CD4-positive, alpha-beta T cell (primary cell): ENCODE results near the gene PER3. TPM values are rescaled to one million over a fixed set of nuclear protein-coding genes. Genes with fewer than 3 reads are reported as not detected.

Source experiments
- ATAC-seq: fragments of 200-7000 bp; cut with Tn5 transposase; one replicate; pipeline ENCODE4 v1.10.0; 2022; ENCODE audit warnings: mild to moderate bottlenecking; ENCODE audit not compliant: poor library complexity
- CTCF ChIA-PET: fragments of 350-600 bp; sonication (Branson Sonifier 250); formaldehyde crosslinking; loops from one replicate; lab custom pipeline; 2021; ENCODE audit warnings: antibody characterized with exemption, inconsistent platforms; lab: Charles Lee
- POLR2A ChIA-PET: fragments of 350-600 bp; sonication (Branson Sonifier 250); formaldehyde crosslinking; loops from one replicate; lab custom pipeline; 2021; ENCODE audit warnings: antibody characterized with exemption, inconsistent platforms; lab: Charles Lee
- DNase-seq, 14 experiments: peaks; one replicate each; pipeline ENCODE4 v3.0.0-alpha.2; 2013 to 2020; ENCODE audit warnings: mixed read lengths in 2 of 14
- H3K27ac ChIP-seq, 2 donors: one replicate each; pipeline versions ENCODE4 v1.5.1 to v1.7.0; 2013; ENCODE audit warnings: low read length in 2 of 2, low read depth in 1 of 2, mild to moderate bottlenecking in 1 of 2
- H3K27me3 ChIP-seq, 2 experiments: 1 replicate in 1 of 2; 2 replicates in 1 of 2; pipeline versions ENCODE4 v1.6.1 to v1.7.0; 2013; ENCODE audit warnings: low read length in 2 of 2, control low read depth in 1 of 2, mild to moderate bottlenecking in 1 of 2, moderate library complexity in 1 of 2; ENCODE audit not compliant: insufficient read depth in 2 of 2, control insufficient read depth in 1 of 2
- H3K36me3 ChIP-seq: one replicate; pipeline ENCODE4 v1.6.1; 2013; ENCODE audit warnings: low read length, control low read depth; ENCODE audit not compliant: insufficient read depth
- H3K4me1 ChIP-seq: one replicate; pipeline ENCODE4 v1.6.1; 2013; ENCODE audit warnings: low read length, control low read depth; ENCODE audit not compliant: insufficient read depth
- H3K4me3 ChIP-seq: one replicate; pipeline ENCODE4 v1.5.1; 2013; ENCODE audit warnings: mild to moderate bottlenecking, low read length, moderate library complexity
- H3K9me3 ChIP-seq, 2 experiments: 1 replicate in 1 of 2; 2 replicates in 1 of 2; pipeline versions ENCODE4 v1.6.1 to v1.7.0; 2013; ENCODE audit warnings: low read length in 2 of 2, mild to moderate bottlenecking in 2 of 2, control low read depth in 1 of 2, moderate library complexity in 1 of 2; ENCODE audit not compliant: control insufficient read depth in 1 of 2, insufficient read depth in 1 of 2
- H3K27ac Mint-ChIP-seq: one replicate; pipeline ENCODE4 v1.8.0; 2020; ENCODE audit warnings: mixed read lengths
- H3K27me3 Mint-ChIP-seq: one replicate; pipeline ENCODE4 v1.8.0; 2021; ENCODE audit warnings: mixed read lengths
- H3K36me3 Mint-ChIP-seq: one replicate; pipeline ENCODE4 v1.8.0; 2021; ENCODE audit warnings: low read depth, mixed read lengths
- H3K4me1 Mint-ChIP-seq: one replicate; pipeline ENCODE4 v1.8.0; 2021; ENCODE audit warnings: low read depth, mixed read lengths
- H3K4me3 Mint-ChIP-seq: one replicate; pipeline ENCODE4 v1.8.0; 2020; ENCODE audit warnings: mild to moderate bottlenecking, mixed read lengths
- H3K9me3 Mint-ChIP-seq: one replicate; pipeline ENCODE4 v1.8.0; 2020; ENCODE audit warnings: mixed read lengths
- intact Hi-C, 2 experiments: fragments of 100-400 bp; cut with DNase I in 1 of 2; cut with micrococcal nuclease in 1 of 2; formaldehyde crosslinking; loops; one replicate each; pipeline versions ENCODE4 v1.15.1 to v1.9.0; 2023 to 2025; cut with DNase I, micrococcal nuclease
- total RNA-seq, 174 experiments: library from RNA in 2 of 174; stranded (reverse) in 2 of 174; gene quantifications; one replicate each; pipeline ENCODE4 v1.2.3 and lab custom pipeline; 2021 to 2026
- TF ChIP-seq, protein P1 (sequence below): fragments of 200-600 bp; IDR thresholded peaks from one replicate; pipeline ENCODE4 v1.8.0; 2022; ENCODE audit warnings: antibody characterized with exemption, mild to moderate bottlenecking

PER3 gene
- total RNA-seq, 2 experiments from 2014 or later, result 10.1 to 11.4 TPM

DNA sequence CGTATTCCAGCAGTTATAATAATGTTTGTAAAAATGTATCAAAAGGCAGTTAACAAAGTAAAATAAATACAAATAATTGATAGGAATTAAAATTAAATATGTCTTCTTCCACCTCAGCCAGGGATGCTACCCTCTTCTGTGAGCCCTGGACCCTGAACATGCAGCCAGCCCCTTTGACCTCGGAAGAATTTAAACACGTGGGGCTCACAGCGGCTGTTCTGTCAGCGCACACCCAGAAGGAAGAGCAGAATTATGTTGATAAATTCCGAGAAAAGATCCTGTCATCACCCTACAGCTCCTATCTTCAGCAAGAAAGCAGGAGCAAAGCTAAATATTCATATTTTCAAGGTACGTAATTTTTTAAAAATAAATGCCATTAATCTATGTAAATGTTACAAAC, 42.3 kb downstream of the PER3 start:
- ChIA-PET CTCF (no interaction called here), POLR2A (interaction anchor here (1.0 kb wide), 1 partner anchor 135 kb away, joined by 3 read pairs; the partner anchor contains the start of gene PARK7)
- no peak for DNase-seq
- Histone ChIP-seq H3K27me3 (no peaks in the 10 kb centered on the region), H3K27ac (no peak overlapping the region), H3K4me1 (no peaks in the 10 kb centered on the region), H3K9me3 (no peaks in the 10 kb centered on the region), H3K36me3 (peaks cover 5% of the 10 kb centered on the region), H3K4me3 (peak overlapping the region; percentile 66)
- Mint-ChIP-seq H3K36me3 (peaks cover 62% of the 10 kb centered on the region), H3K27me3 (no peaks in the 10 kb centered on the region), H3K4me3 (no peak overlapping the region), H3K4me1 (no peaks in the 10 kb centered on the region), H3K27ac (no peak overlapping the region), H3K9me3 (no peaks in the 10 kb centered on the region)
- intact Hi-C loops, result no loop called here
- TF ChIP-seq, protein P1, sequence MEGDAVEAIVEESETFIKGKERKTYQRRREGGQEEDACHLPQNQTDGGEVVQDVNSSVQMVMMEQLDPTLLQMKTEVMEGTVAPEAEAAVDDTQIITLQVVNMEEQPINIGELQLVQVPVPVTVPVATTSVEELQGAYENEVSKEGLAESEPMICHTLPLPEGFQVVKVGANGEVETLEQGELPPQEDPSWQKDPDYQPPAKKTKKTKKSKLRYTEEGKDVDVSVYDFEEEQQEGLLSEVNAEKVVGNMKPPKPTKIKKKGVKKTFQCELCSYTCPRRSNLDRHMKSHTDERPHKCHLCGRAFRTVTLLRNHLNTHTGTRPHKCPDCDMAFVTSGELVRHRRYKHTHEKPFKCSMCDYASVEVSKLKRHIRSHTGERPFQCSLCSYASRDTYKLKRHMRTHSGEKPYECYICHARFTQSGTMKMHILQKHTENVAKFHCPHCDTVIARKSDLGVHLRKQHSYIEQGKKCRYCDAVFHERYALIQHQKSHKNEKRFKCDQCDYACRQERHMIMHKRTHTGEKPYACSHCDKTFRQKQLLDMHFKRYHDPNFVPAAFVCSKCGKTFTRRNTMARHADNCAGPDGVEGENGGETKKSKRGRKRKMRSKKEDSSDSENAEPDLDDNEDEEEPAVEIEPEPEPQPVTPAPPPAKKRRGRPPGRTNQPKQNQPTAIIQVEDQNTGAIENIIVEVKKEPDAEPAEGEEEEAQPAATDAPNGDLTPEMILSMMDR, result no peak
- no peak for ATAC-seq

DNA sequence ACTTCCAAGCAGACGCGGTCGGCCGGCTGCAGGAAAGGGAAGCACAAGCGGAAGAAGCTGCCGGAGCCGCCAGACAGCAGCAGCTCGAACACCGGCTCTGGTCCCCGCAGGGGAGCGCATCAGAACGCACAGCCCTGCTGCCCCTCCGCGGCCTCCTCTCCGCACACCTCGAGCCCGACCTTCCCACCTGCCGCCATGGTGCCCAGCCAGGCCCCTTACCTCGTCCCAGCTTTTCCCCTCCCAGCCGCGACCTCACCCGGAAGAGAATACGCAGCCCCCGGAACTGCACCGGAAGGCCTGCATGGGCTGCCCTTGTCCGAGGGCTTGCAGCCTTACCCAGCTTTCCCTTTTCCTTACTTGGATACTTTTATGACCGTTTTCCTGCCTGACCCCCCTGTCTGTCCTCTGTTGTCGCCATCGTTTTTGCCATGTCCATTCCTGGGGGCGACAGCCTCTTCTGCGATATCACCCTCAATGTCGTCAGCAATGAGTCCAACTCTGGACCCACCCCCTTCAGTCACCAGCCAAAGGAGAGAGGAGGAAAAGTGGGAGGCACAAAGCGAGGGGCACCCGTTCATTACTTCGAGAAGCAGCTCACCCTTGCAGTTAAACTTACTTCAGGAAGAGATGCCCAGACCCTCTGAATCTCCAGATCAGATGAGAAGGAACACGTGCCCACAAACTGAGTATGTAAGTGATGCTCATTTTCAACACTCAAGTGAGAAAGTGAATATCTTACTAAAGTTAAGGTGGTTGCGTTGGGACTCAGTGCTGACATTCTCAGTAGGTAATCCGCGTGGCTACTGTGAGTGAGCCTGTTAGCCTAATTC, 43.2 kb downstream of the PER3 start:
- Histone ChIP-seq H3K9me3 (no peaks in the 10 kb centered on the region), H3K36me3 (peaks cover 5% of the 10 kb centered on the region), H3K27me3 (no peaks in the 10 kb centered on the region), H3K4me1 (no peaks in the 10 kb centered on the region), H3K27ac (peak overlapping the region in 1 of 2 donors; percentile 59), H3K4me3 (peak overlapping the region; percentile 66)
- DNase-seq (peak; percentile 5 to 66 (median 22)), ATAC-seq (peak; percentile 43)
- no peaks in the 10 kb centered on the region for H3K27me3 Mint-ChIP-seq
- no peaks in the 10 kb centered on the region for H3K9me3 Mint-ChIP-seq
- H3K36me3 Mint-ChIP-seq, result peaks cover 55% of the 10 kb centered on the region
- H3K4me3 Mint-ChIP-seq, result peak overlapping the region; percentile 88
- H3K4me1 Mint-ChIP-seq, result no peaks in the 10 kb centered on the region
- intact Hi-C loops, result no loop called here
- peak overlapping the region; percentile 81 for H3K27ac Mint-ChIP-seq
- ChIA-PET POLR2A (interaction anchor here (1.0 kb wide), 1 partner anchor 134 kb away, joined by 3 read pairs; the partner anchor contains the start of gene PARK7), CTCF (no interaction called here)
- TF ChIP-seq, protein P1, result no peak

DNA sequence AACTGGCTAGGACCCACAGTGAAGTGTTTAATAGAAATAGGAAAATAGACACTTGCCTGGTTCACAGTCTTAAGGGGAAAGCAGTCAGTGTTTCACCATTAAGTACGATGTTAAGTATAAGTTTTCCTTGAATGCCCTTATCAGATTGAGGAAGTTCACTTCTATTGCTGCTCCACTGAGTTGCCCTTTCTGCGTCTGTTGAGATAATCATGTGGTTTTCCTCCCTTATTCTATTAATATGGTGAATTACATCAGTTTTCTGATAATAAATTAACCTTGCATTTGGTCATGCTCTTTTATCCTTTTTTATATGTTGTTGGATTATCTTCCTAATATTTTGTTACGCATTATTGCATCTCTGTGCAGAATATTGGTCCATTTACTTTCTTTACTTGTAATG, 47.4 kb downstream of the PER3 start:
- TF ChIP-seq, protein P1, result no peak
- ChIA-PET POLR2A (no interaction called here), CTCF (no interaction called here)
- DNase-seq (no peak), ATAC-seq (no peak)
- no peak overlapping the region for H3K4me3 ChIP-seq
- H3K36me3 ChIP-seq, result peaks cover 10% of the 10 kb centered on the region
- Mint-ChIP-seq H3K4me1 (no peaks in the 10 kb centered on the region), H3K36me3 (peaks cover 58% of the 10 kb centered on the region), H3K4me3 (no peak overlapping the region), H3K27ac (no peak overlapping the region), H3K27me3 (no peaks in the 10 kb centered on the region), H3K9me3 (no peaks in the 10 kb centered on the region)
- intact Hi-C loops, result no loop called here
- no peaks in the 10 kb centered on the region for H3K4me1 ChIP-seq
- H3K27me3 ChIP-seq, result no peaks in the 10 kb centered on the region
- no peak overlapping the region for H3K27ac ChIP-seq
- H3K9me3 ChIP-seq, result no peaks in the 10 kb centered on the region
